Measurements from ENCODE around the gene MYLIP. TPM values are rescaled to one million over a fixed set of nuclear protein-coding genes. Genes with fewer than 3 reads are reported as not detected.

The MYLIP gene
- total and polyA plus RNA-seq, 2 of the 4 experiments (the other 2 are of a cell fraction): 1.8 to 3.2 TPM

DNA sequence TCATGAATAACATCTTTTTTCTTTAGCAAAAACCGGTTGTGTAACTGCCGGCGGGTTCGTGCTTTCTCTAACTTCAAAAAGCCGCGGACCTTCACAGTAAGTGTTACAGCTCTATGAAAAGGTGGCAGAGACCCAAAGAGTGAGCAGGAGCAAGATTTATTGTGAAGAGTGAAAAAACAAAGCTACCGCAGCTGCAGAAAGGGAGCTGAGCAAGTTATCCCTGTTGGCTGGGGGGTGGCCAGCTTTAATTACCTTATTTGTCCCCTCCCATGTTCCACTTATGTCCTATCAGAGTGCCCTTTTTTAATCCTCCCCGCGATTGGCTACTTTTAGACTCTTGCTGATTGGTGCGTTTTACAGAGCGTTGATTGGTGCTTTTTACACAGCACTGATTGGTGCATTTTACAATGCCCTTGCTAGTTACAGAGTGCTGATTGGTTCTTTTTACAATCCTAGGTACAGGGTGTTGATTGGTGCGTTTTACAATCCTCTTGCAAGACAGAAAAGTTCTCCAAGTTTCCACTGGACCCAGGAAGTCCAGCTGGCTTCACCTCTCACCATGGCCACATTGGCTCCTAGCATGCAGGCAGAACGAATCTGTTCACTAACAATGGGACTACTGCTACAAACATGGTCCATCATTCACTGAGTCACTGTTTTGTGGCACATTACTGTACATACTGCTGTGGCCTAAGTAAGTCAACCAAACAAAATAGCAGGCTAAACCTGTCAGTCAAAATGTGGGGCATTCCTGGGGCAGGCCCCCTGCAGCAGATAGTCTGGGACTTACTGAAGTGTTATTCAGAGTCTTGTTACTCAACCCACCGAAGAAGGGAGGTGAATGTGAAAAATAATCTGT lies 52.8 kb downstream of the MYLIP start (continued):
- TF ChIP-seq CEBPB (IDR thresholded peaks at IDR 0.05; ENCODE audit: low read depth, low read length) (no peak), CHD1 (IDR thresholded peaks at IDR 0.05; ENCODE audit: low read depth, low read length) (no peak)

DNA sequence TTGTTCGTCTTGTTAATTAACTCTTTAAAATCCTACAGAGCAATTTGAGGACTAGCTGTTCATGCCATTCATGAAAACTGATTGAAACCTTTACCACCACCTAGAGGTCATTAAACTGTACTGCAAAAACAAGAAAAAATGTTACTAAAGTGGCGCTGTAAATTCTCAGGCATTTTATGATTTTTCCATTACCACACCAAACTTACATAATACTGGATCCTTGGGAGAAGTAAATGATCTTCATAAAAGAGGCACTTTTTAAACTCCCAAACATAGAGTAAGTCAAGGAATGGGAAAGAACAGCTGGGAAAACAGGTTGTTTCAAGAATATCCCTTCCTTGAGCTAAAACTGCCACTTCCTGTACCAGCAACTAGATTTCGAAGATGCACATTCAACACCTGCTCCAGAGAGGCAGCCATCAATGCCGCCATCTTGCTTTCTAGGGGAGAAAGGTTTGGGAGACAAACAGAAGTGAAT lies 54.3 kb downstream of the MYLIP start:
- POLR2A ChIA-PET (ENCODE audit: unreplicated experiment): no interaction called here
- H3K4me2 ChIP-seq (ENCODE audit: low read depth, low read length): no peak overlapping the region
- H3K79me1 ChIP-seq (ENCODE audit: low read depth in 1 of 2, low read length in 2 of 2): no peaks in the 10 kb centered on the region
- TF ChIP-seq, protein P1, sequence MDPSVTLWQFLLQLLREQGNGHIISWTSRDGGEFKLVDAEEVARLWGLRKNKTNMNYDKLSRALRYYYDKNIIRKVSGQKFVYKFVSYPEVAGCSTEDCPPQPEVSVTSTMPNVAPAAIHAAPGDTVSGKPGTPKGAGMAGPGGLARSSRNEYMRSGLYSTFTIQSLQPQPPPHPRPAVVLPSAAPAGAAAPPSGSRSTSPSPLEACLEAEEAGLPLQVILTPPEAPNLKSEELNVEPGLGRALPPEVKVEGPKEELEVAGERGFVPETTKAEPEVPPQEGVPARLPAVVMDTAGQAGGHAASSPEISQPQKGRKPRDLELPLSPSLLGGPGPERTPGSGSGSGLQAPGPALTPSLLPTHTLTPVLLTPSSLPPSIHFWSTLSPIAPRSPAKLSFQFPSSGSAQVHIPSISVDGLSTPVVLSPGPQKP (IDR thresholded peaks at IDR 0.05; ENCODE audit: borderline replicate concordance, low read depth, low read length): no peak
- TF ChIP-seq CHD1 (IDR thresholded peaks at IDR 0.05; ENCODE audit: low read depth, low read length) (no peak), MAZ (IDR thresholded peaks at IDR 0.05; ENCODE audit: borderline replicate concordance, low read depth, low read length) (no peak), SMC3 (IDR thresholded peaks at IDR 0.05; ENCODE audit: low read depth, low read length) (peak; percentile 64), MAFK (IDR thresholded peaks at IDR 0.05; ENCODE audit: low read depth, low read length) (no peak), RFX5 (IDR thresholded peaks at IDR 0.05; ENCODE audit: low read depth, low read length) (no peak), RCOR1 (IDR thresholded peaks at IDR 0.05; ENCODE audit: insufficient replicate concordance, low read length) (no peak), NFE2L2 (IDR thresholded peaks at IDR 0.05; ENCODE audit: low read depth, low read length) (no peak), POLR2A (IDR thresholded peaks at IDR 0.05; ENCODE audit: low read depth, low read length) (no peak), RAD21 (IDR thresholded peaks at IDR 0.05; ENCODE audit: low read length) (peak; percentile 69)
- TF ChIP-seq, protein P2, sequence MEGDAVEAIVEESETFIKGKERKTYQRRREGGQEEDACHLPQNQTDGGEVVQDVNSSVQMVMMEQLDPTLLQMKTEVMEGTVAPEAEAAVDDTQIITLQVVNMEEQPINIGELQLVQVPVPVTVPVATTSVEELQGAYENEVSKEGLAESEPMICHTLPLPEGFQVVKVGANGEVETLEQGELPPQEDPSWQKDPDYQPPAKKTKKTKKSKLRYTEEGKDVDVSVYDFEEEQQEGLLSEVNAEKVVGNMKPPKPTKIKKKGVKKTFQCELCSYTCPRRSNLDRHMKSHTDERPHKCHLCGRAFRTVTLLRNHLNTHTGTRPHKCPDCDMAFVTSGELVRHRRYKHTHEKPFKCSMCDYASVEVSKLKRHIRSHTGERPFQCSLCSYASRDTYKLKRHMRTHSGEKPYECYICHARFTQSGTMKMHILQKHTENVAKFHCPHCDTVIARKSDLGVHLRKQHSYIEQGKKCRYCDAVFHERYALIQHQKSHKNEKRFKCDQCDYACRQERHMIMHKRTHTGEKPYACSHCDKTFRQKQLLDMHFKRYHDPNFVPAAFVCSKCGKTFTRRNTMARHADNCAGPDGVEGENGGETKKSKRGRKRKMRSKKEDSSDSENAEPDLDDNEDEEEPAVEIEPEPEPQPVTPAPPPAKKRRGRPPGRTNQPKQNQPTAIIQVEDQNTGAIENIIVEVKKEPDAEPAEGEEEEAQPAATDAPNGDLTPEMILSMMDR (conservative IDR thresholded peaks at IDR 0.05; ENCODE audit: low read depth, low read length): peak; percentile 71

More for the DNA sequence above, 54.3 kb downstream of the MYLIP start:
- in situ Hi-C loops (cut with MboI; ENCODE audit: low sequenced_read_pairs): no loop called here
- H3K4me3 ChIP-seq (ENCODE audit: insufficient read depth, low read depth, low read length): no peak overlapping the region
- no peaks in the 10 kb centered on the region for H3K4me1 ChIP-seq (ENCODE audit: control insufficient read depth, insufficient read depth, low read length)
- no peak overlapping the region for H2AFZ ChIP-seq (replicated peaks; ENCODE audit: low read length, poor library complexity)
- H3K27ac ChIP-seq (ENCODE audit: insufficient read depth, low read length): no peak overlapping the region
- no CpG with 5 or more reads among the region's 4 CpGs for WGBS, 2 experiments (ENCODE audit: extremely low coverage in 2 of 2, insufficient read length in 1 of 2)
- H3K18ac ChIP-seq (ENCODE audit: low read depth, low read length): no peak overlapping the region
- peaks cover 5% of the 10 kb centered on the region for H3K9me3 ChIP-seq (ENCODE audit: control insufficient read depth, insufficient read depth, low read length)
- ATAC-seq (ENCODE audit: low read depth): peak; percentile 79
- no peak overlapping the region for H2BK15ac ChIP-seq (ENCODE audit: low read depth, low read length)
- no peak overlapping the region for H3K14ac ChIP-seq (replicated peaks; ENCODE audit: low read depth, low read length)
- no peak overlapping the region for H4K8ac ChIP-seq (ENCODE audit: low read depth in 2 of 2, low read length in 2 of 2)
- H3K9ac ChIP-seq (ENCODE audit: low read depth, low read length): no peak overlapping the region
- no peak overlapping the region for H3K23ac ChIP-seq (ENCODE audit: low read depth, low read length)
- no peak overlapping the region for H2BK20ac ChIP-seq (ENCODE audit: low read depth, low read length)
- DNase-seq: peak; percentile 56
- no peak overlapping the region for H2AK9ac ChIP-seq (replicated peaks; ENCODE audit: low read depth, low read length, poor library complexity)
- H3K27me3 ChIP-seq (ENCODE audit: control insufficient read depth, insufficient read depth, low read length): peaks cover 42% of the 10 kb centered on the region
- no peak overlapping the region for H2AK5ac ChIP-seq (ENCODE audit: low read depth, low read length)
- no peaks in the 10 kb centered on the region for H3K9me1 ChIP-seq (ENCODE audit: insufficient read depth, low read length)
- no peak overlapping the region for H2BK120ac ChIP-seq (ENCODE audit: low read depth, low read length)
- no peak overlapping the region for H4K5ac ChIP-seq (ENCODE audit: low read depth, low read length)
- no TSS peak for BruUV-seq (replicated peaks)
- dilution Hi-C loops (cut with HindIII; ENCODE audit: low sequenced_read_pairs, unreplicated experiment): loop anchor here (25.0 kb wide), 1 partner anchor 496 kb away; no protein-coding TSS in a partner anchor
- intact Hi-C loops (cut with micrococcal nuclease): loop anchor here (1.0 to 10.0 kb wide), 2 partner anchors 288 to 492 kb away; no protein-coding TSS in a partner anchor
- no peak overlapping the region for H4K91ac ChIP-seq (ENCODE audit: insufficient read depth, low read depth, low read length)
- no peaks in the 10 kb centered on the region for H3K36me3 ChIP-seq (ENCODE audit: control insufficient read depth, insufficient read depth, low read length)
- H3K4ac ChIP-seq (ENCODE audit: low read depth, low read length): no peak overlapping the region
- CTCF ChIA-PET: interaction anchor here (0.6 to 2.0 kb wide), 13 partner anchors 9 to 554 kb away, joined by 3 to 12 read pairs (median 4); partner anchors contain the start of gene MYLIP
- H2BK5ac ChIP-seq (ENCODE audit: low read depth, low read length, poor library complexity, severe bottlenecking): no peak overlapping the region
- no peaks in the 10 kb centered on the region for H4K20me1 ChIP-seq (ENCODE audit: insufficient read depth, low read length)
- no peak overlapping the region for H3K56ac ChIP-seq (ENCODE audit: extremely low read depth, insufficient read depth, low read length)
